NCI-H345 (cell line): ENCODE measurements around the gene PTN.

ENCODE experiments used
- DNase-seq: peaks from one replicate; lab custom pipeline; 2025; lab: John Stamatoyannopoulos, UW

PTN gene

GRCh38 chr7:137343281-137343841, at the start of gene PTN:
PTN (minus strand) TSS chr7:137343733; CDS start chr7:137254973, 88,760 bp downstream.
- DNase-seq, result peak; percentile 56

GRCh38 chr7:137390076-137390475, 46.5 kb upstream of the PTN start:
- DNase-seq, result peak; percentile 81

- DNase-seq, result no peak
These were observed 45.4 kb upstream of the PTN start for GRCh38 chr7:137388916-137389315.

- no peak for DNase-seq
These were observed 43.4 kb upstream of the PTN start for GRCh38 chr7:137386966-137387365.

GRCh38 chr7:137381045-137381444, 37.5 kb upstream of the PTN start:
- DNase-seq, result no peak

- no peak for DNase-seq
These were observed 30.0 kb upstream of the PTN start for GRCh38 chr7:137373507-137373906.

GRCh38 chr7:137371616-137372015, 28.1 kb upstream of the PTN start:
- DNase-seq, result no peak

- DNase-seq, result no peak
These were observed 23.5 kb upstream of the PTN start for GRCh38 chr7:137366995-137367394.

GRCh38 chr7:137363683-137364082, 20.1 kb upstream of the PTN start:
- no peak for DNase-seq

GRCh38 chr7:137360087-137360679, 16.6 kb upstream of the PTN start:
- no peak for DNase-seq

GRCh38 chr7:137354961-137355360, 11.4 kb upstream of the PTN start:
- no peak for DNase-seq

GRCh38 chr7:137354396-137354795, 10.9 kb upstream of the PTN start:
- DNase-seq, result peak; percentile 85

- no peak for DNase-seq
These were observed 8.4 kb upstream of the PTN start for GRCh38 chr7:137351941-137352340.

- no peak for DNase-seq
These were observed 2.4 kb upstream of the PTN start for GRCh38 chr7:137345799-137346449.

- DNase-seq, result peak; percentile 35
These were observed 688 bp downstream of the PTN start for GRCh38 chr7:137342828-137343261.

GRCh38 chr7:137342265-137342664, 1.3 kb downstream of the PTN start:
- no peak for DNase-seq

- DNase-seq, result no peak
These were observed 5.6 kb downstream of the PTN start for GRCh38 chr7:137337902-137338301.

GRCh38 chr7:137335814-137336213, 7.7 kb downstream of the PTN start:
- no peak for DNase-seq

GRCh38 chr7:137331378-137331777, 12.2 kb downstream of the PTN start:
- DNase-seq, result peak; percentile 14

- DNase-seq, result no peak
These were observed 14.1 kb downstream of the PTN start for GRCh38 chr7:137329411-137329810.

GRCh38 chr7:137328373-137329120, 15.0 kb downstream of the PTN start:
- peak; percentile 69 for DNase-seq

- DNase-seq, result peak; percentile 58
These were observed 17.6 kb downstream of the PTN start for GRCh38 chr7:137325927-137326326.
